Measurements from ENCODE around the gene ZNF784.

Gene ZNF784

GRCh38 chr19:55621673-55622231 is 2.6 kb downstream of the ZNF784 start:
- no peak for DNase-seq
- ChIA-PET POLR2A (no interaction called here), CTCF (interaction anchor here (1.1 to 5.6 kb wide), 3 partner anchors 12 to 118 kb away, joined by 3 to 32 read pairs (median 3); partner anchors contain the start of gene ZNF865)
- Histone ChIP-seq H3K4me3 (ENCODE audit: control insufficient read depth in 1 of 7, extremely low read depth in 1 of 7, insufficient read depth in 4 of 7, low read depth in 2 of 7, low read length in 6 of 7) (no peak overlapping the region), H3K27me3 (replicated peaks in 2 of 5; ENCODE audit: control insufficient read depth in 4 of 5, insufficient read depth in 5 of 5, low read length in 4 of 5) (no peaks in the 10 kb centered on the region), H3K27ac (ENCODE audit: insufficient read depth in 1 of 2, low read depth in 1 of 2, low read length in 2 of 2, poor library complexity in 1 of 2, severe bottlenecking in 2 of 2) (no peak overlapping the region), H3K4me1 (ENCODE audit: control extremely low read depth in 1 of 4, control insufficient read depth in 4 of 4, insufficient read depth in 4 of 4, low read length in 3 of 4) (peaks cover 4 to 29% (median 21%) of the 10 kb centered on the region in 4 experiments), H3K9me3 (ENCODE audit: control extremely low read depth in 1 of 5, control insufficient read depth in 4 of 5, insufficient read depth in 2 of 5, low read depth in 1 of 5, low read length in 4 of 5) (no peaks in the 10 kb centered on the region), H3K36me3 (ENCODE audit: control insufficient read depth in 4 of 4, insufficient read depth in 4 of 4, low read length in 3 of 4) (peaks cover 0 to 20% (median 15%) of the 10 kb centered on the region in 4 experiments)
- WGBS (ENCODE audit: insufficient coverage): 96% methylated on average over 44 of the region's 55 CpGs

- CTCF ChIA-PET: interaction anchor here (1.1 to 5.6 kb wide), 6 partner anchors 11 to 118 kb away, joined by 3 to 32 read pairs (median 5); partner anchors contain the start of gene ZNF865
- no peak overlapping the region for H3K27ac ChIP-seq (ENCODE audit: insufficient read depth in 1 of 2, low read depth in 1 of 2, low read length in 2 of 2, poor library complexity in 1 of 2, severe bottlenecking in 2 of 2)
These were observed 3.1 kb downstream of the ZNF784 start for GRCh38 chr19:55621205-55621672.

GRCh38 chr19:55620410-55621204 is 3.8 kb downstream of the ZNF784 start:
- H3K36me3 ChIP-seq (ENCODE audit: control insufficient read depth in 4 of 4, insufficient read depth in 4 of 4, low read length in 3 of 4): peaks cover 2 to 31% (median 22%) of the 10 kb centered on the region in 4 experiments
- peak; percentile 75 to 91 (median 91) for DNase-seq
- no peaks in the 10 kb centered on the region for H3K9me3 ChIP-seq (ENCODE audit: control extremely low read depth in 1 of 5, control insufficient read depth in 4 of 5, insufficient read depth in 2 of 5, low read depth in 1 of 5, low read length in 4 of 5)
- H3K27me3 ChIP-seq (replicated peaks in 2 of 5; ENCODE audit: control insufficient read depth in 4 of 5, insufficient read depth in 5 of 5, low read length in 4 of 5): no peaks in the 10 kb centered on the region
- H3K4me3 ChIP-seq (ENCODE audit: control insufficient read depth in 1 of 7, extremely low read depth in 1 of 7, insufficient read depth in 4 of 7, low read depth in 2 of 7, low read length in 6 of 7): peak overlapping the region in 1 of 7 experiments; percentile 6
- POLR2A ChIA-PET: interaction anchor here (0.6 to 1.0 kb wide), 2 partner anchors 8 to 9 kb away, joined by 3 read pairs; no protein-coding TSS in a partner anchor
- 79% methylated on average over 7 of the region's 12 CpGs for WGBS (ENCODE audit: insufficient coverage)
- H3K4me1 ChIP-seq (ENCODE audit: control extremely low read depth in 1 of 4, control insufficient read depth in 4 of 4, insufficient read depth in 4 of 4, low read length in 3 of 4): peaks cover 4 to 29% (median 21%) of the 10 kb centered on the region in 4 experiments
- H3K27ac ChIP-seq (ENCODE audit: insufficient read depth in 1 of 2, low read depth in 1 of 2, low read length in 2 of 2, poor library complexity in 1 of 2, severe bottlenecking in 2 of 2): peak overlapping the region; percentile 15 to 67
- CTCF ChIA-PET: interaction anchor here (0.6 to 5.6 kb wide), 7 partner anchors 11 to 117 kb away, joined by 3 to 32 read pairs (median 3); partner anchors contain the start of gene ZNF865

More at GRCh38 chr19:55621205-55621672, 3.1 kb downstream of the ZNF784 start:
- no peaks in the 10 kb centered on the region for H3K9me3 ChIP-seq (ENCODE audit: control extremely low read depth in 1 of 5, control insufficient read depth in 4 of 5, insufficient read depth in 2 of 5, low read depth in 1 of 5, low read length in 4 of 5)
- no peaks in the 10 kb centered on the region for H3K27me3 ChIP-seq (replicated peaks in 2 of 5; ENCODE audit: control insufficient read depth in 4 of 5, insufficient read depth in 5 of 5, low read length in 4 of 5)
- no peak overlapping the region for H3K4me3 ChIP-seq (ENCODE audit: control insufficient read depth in 1 of 7, extremely low read depth in 1 of 7, insufficient read depth in 4 of 7, low read depth in 2 of 7, low read length in 6 of 7)
- H3K4me1 ChIP-seq (ENCODE audit: control extremely low read depth in 1 of 4, control insufficient read depth in 4 of 4, insufficient read depth in 4 of 4, low read length in 3 of 4): peaks cover 4 to 29% (median 21%) of the 10 kb centered on the region in 4 experiments
- WGBS (ENCODE audit: insufficient coverage): 97% methylated on average over 9 of the region's 9 CpGs
- POLR2A ChIA-PET: no interaction called here
- DNase-seq: no peak
- H3K36me3 ChIP-seq (ENCODE audit: control insufficient read depth in 4 of 4, insufficient read depth in 4 of 4, low read length in 3 of 4): peaks cover 2 to 25% (median 19%) of the 10 kb centered on the region in 4 experiments

- no peaks in the 10 kb centered on the region for H3K27me3 ChIP-seq (replicated peaks in 2 of 5; ENCODE audit: control insufficient read depth in 4 of 5, insufficient read depth in 5 of 5, low read length in 4 of 5)
- no peak for DNase-seq
- H3K9me3 ChIP-seq (ENCODE audit: control extremely low read depth in 1 of 5, control insufficient read depth in 4 of 5, insufficient read depth in 2 of 5, low read depth in 1 of 5, low read length in 4 of 5): no peaks in the 10 kb centered on the region
- H3K36me3 ChIP-seq (ENCODE audit: control insufficient read depth in 4 of 4, insufficient read depth in 4 of 4, low read length in 3 of 4): peaks cover 2 to 43% (median 27%) of the 10 kb centered on the region in 4 experiments
- peaks cover 4 to 23% (median 18%) of the 10 kb centered on the region in 4 experiments for H3K4me1 ChIP-seq (ENCODE audit: control extremely low read depth in 1 of 4, control insufficient read depth in 4 of 4, insufficient read depth in 4 of 4, low read length in 3 of 4)
- CTCF ChIA-PET: interaction anchor here (1.7 to 5.6 kb wide), 4 partner anchors 9 to 20 kb away, joined by 4 to 32 read pairs (median 11); partner anchors contain the start of genes FIZ1, ZNF524 and ZNF865
- WGBS (ENCODE audit: insufficient coverage): 90% methylated on average over 3 of the region's 3 CpGs
- H3K4me3 ChIP-seq (ENCODE audit: control insufficient read depth in 1 of 7, extremely low read depth in 1 of 7, insufficient read depth in 4 of 7, low read depth in 2 of 7, low read length in 6 of 7): no peak overlapping the region
- POLR2A ChIA-PET: no interaction called here
- no peak overlapping the region for H3K27ac ChIP-seq (ENCODE audit: insufficient read depth in 1 of 2, low read depth in 1 of 2, low read length in 2 of 2, poor library complexity in 1 of 2, severe bottlenecking in 2 of 2)
These were observed 5.1 kb downstream of the ZNF784 start for GRCh38 chr19:55619286-55619685.

GRCh38 chr19:55618426-55618825 is 5.9 kb downstream of the ZNF784 start:
- Histone ChIP-seq H3K27me3 (replicated peaks in 2 of 5; ENCODE audit: control insufficient read depth in 4 of 5, insufficient read depth in 5 of 5, low read length in 4 of 5) (no peaks in the 10 kb centered on the region), H3K4me3 (ENCODE audit: control insufficient read depth in 1 of 7, extremely low read depth in 1 of 7, insufficient read depth in 4 of 7, low read depth in 2 of 7, low read length in 6 of 7) (no peak overlapping the region), H3K36me3 (ENCODE audit: control insufficient read depth in 4 of 4, insufficient read depth in 4 of 4, low read length in 3 of 4) (peaks cover 2 to 47% (median 30%) of the 10 kb centered on the region in 4 experiments), H3K9me3 (ENCODE audit: control extremely low read depth in 1 of 5, control insufficient read depth in 4 of 5, insufficient read depth in 2 of 5, low read depth in 1 of 5, low read length in 4 of 5) (no peaks in the 10 kb centered on the region), H3K27ac (ENCODE audit: insufficient read depth in 1 of 2, low read depth in 1 of 2, low read length in 2 of 2, poor library complexity in 1 of 2, severe bottlenecking in 2 of 2) (no peak overlapping the region), H3K4me1 (ENCODE audit: control extremely low read depth in 1 of 4, control insufficient read depth in 4 of 4, insufficient read depth in 4 of 4, low read length in 3 of 4) (peaks cover 4 to 19% (median 15%) of the 10 kb centered on the region in 4 experiments)
- no peak for DNase-seq
- POLR2A ChIA-PET: no interaction called here
- 100% methylated on average over 3 of the region's 7 CpGs for WGBS (ENCODE audit: insufficient coverage)
- CTCF ChIA-PET: interaction anchor here (0.6 to 5.6 kb wide), 4 partner anchors 9 to 19 kb away, joined by 3 to 32 read pairs (median 10); partner anchors contain the start of genes FIZ1, ZNF524 and ZNF865

GRCh38 chr19:55617426-55617825 is 6.9 kb downstream of the ZNF784 start:
- Histone ChIP-seq H3K9me3 (ENCODE audit: control extremely low read depth in 1 of 5, control insufficient read depth in 4 of 5, insufficient read depth in 2 of 5, low read depth in 1 of 5, low read length in 4 of 5) (no peaks in the 10 kb centered on the region), H3K27me3 (replicated peaks in 2 of 5; ENCODE audit: control insufficient read depth in 4 of 5, insufficient read depth in 5 of 5, low read length in 4 of 5) (no peaks in the 10 kb centered on the region), H3K4me3 (ENCODE audit: control insufficient read depth in 1 of 7, extremely low read depth in 1 of 7, insufficient read depth in 4 of 7, low read depth in 2 of 7, low read length in 6 of 7) (no peak overlapping the region), H3K4me1 (ENCODE audit: control extremely low read depth in 1 of 4, control insufficient read depth in 4 of 4, insufficient read depth in 4 of 4, low read length in 3 of 4) (peaks cover 4 to 19% (median 14%) of the 10 kb centered on the region in 4 experiments), H3K27ac (ENCODE audit: insufficient read depth in 1 of 2, low read depth in 1 of 2, low read length in 2 of 2, poor library complexity in 1 of 2, severe bottlenecking in 2 of 2) (no peak overlapping the region), H3K36me3 (ENCODE audit: control insufficient read depth in 4 of 4, insufficient read depth in 4 of 4, low read length in 3 of 4) (peaks cover 2 to 52% (median 30%) of the 10 kb centered on the region in 4 experiments)
- DNase-seq: no peak
- 94% methylated on average over 7 of the region's 8 CpGs for WGBS (ENCODE audit: insufficient coverage)
- POLR2A ChIA-PET: no interaction called here
- CTCF ChIA-PET: interaction anchor here (0.9 to 5.6 kb wide), 2 partner anchors 10 to 12 kb away, joined by 3 to 32 read pairs; partner anchors contain the start of gene ZNF865
